SK-N-SH (cell line): ENCODE data around the gene SNX32. TPM values are rescaled to one million over a fixed set of nuclear protein-coding genes. Genes with fewer than 3 reads are reported as not detected.

ENCODE experiments used
- CTCF ChIA-PET: fragments of 300-600, 350-600 bp; formaldehyde crosslinking; extraction: SDS; loops from one replicate; lab custom pipeline; 2021; lab: Yijun Ruan, JAX
- POLR2A ChIA-PET: fragments of 350-600 bp; sonication (Branson Sonifier 250); formaldehyde crosslinking; extraction: SDS; loops from one replicate; lab custom pipeline; 2020; ENCODE audit warnings: antibody characterized with exemption, inconsistent platforms; lab: Yijun Ruan, JAX
- DNase-seq: peaks from one replicate; pipeline ENCODE4 v3.0.0; 2012
- H2AFZ ChIP-seq: fragments of 200-600 bp; sonication (generic); 2 replicates; pipeline ENCODE4 v1.8.1; 2016; ENCODE audit warnings: antibody characterized with exemption, mild to moderate bottlenecking, low read depth
- H3F3A ChIP-seq: fragments of 200-600 bp; sonication (generic); replicated peaks from 2 replicates; pipeline ENCODE3; 2016; ENCODE audit warnings: antibody characterized with exemption, mild to moderate bottlenecking; ENCODE audit not compliant: insufficient read depth
- H3K27ac ChIP-seq, 2 experiments: fragments of 200-500 bp in 1 of 2; fragments of 200-600 bp in 1 of 2; sonication (Bioruptor generic) in 1 of 2; sonication (generic), shearing (Covaris generic) in 1 of 2; 2 replicates each; pipeline versions ENCODE4 v1.5.1 to v1.6.1; 2014 to 2016; ENCODE audit warnings: low read depth in 2 of 2, inconsistent platforms in 1 of 2, low read length in 1 of 2, mild to moderate bottlenecking in 1 of 2, mixed read lengths in 1 of 2
- H3K27me3 ChIP-seq: fragments of 200-600 bp; sonication (generic), shearing (Covaris generic); 2 replicates; pipeline ENCODE4 v1.6.1; 2016; ENCODE audit warnings: mixed run types; ENCODE audit not compliant: insufficient read depth
- H3K36me3 ChIP-seq, 2 experiments: fragments of 200-500 bp in 1 of 2; fragments of 200-600 bp in 1 of 2; sonication (Bioruptor generic) in 1 of 2; sonication (generic) in 1 of 2; replicated peaks in 1 of 2; 2 replicates each; pipeline versions ENCODE3 to v1.5.1; 2014 to 2016; ENCODE audit warnings: low read length in 1 of 2, mild to moderate bottlenecking in 1 of 2; ENCODE audit not compliant: insufficient read depth in 2 of 2, control insufficient read depth in 1 of 2
- H3K4me1 ChIP-seq, 2 experiments: fragments of 200-500 bp in 1 of 2; fragments of 200-600 bp in 1 of 2; sonication (Bioruptor generic) in 1 of 2; sonication (generic), shearing (Covaris generic) in 1 of 2; 2 replicates each; pipeline versions ENCODE4 v1.5.1 to v1.6.1; 2014 to 2016; ENCODE audit warnings: low read depth in 1 of 2, low read length in 1 of 2, mixed run types in 1 of 2; ENCODE audit not compliant: insufficient read depth in 2 of 2, control insufficient read depth in 1 of 2
- H3K4me2 ChIP-seq: fragments of 200-600 bp; sonication (generic), shearing (Covaris generic); 2 replicates; pipeline ENCODE4 v1.6.1; 2017; ENCODE audit warnings: mixed run types
- H3K4me3 ChIP-seq, 2 experiments: fragments of 200-500 bp in 1 of 2; fragments of 200-600 bp in 1 of 2; sonication (Bioruptor generic) in 1 of 2; sonication (generic), shearing (Covaris generic) in 1 of 2; 2 replicates each; pipeline versions ENCODE4 v1.5.1 to v1.8.1; 2014 to 2016; ENCODE audit warnings: low read depth in 2 of 2, inconsistent platforms in 1 of 2, low read length in 1 of 2, mild to moderate bottlenecking in 1 of 2, mixed read lengths in 1 of 2, moderate library complexity in 1 of 2
- H3K79me2 ChIP-seq: fragments of 200-600 bp; sonication (generic); 2 replicates; pipeline ENCODE4 v1.8.1; 2017; ENCODE audit warnings: mild to moderate bottlenecking; ENCODE audit not compliant: insufficient read depth
- H3K9ac ChIP-seq: fragments of 200-600 bp; sonication (generic); 2 replicates; pipeline ENCODE4 v1.6.1; 2017; ENCODE audit warnings: mixed run types
- H3K9me2 ChIP-seq: fragments of 200-600 bp; sonication (generic); 2 replicates; pipeline ENCODE4 v1.6.1; 2017; ENCODE audit warnings: mixed run types
- H3K9me3 ChIP-seq: fragments of 200-600 bp; sonication (generic); 2 replicates; pipeline ENCODE4 v1.6.1; 2017; ENCODE audit warnings: mixed run types, mild to moderate bottlenecking, moderate library complexity
- H4K20me1 ChIP-seq: fragments of 200-600 bp; sonication (generic); 2 replicates; pipeline ENCODE4 v1.6.1; 2017; ENCODE audit warnings: mild to moderate bottlenecking, mixed run types; ENCODE audit not compliant: insufficient read depth
- CHD2 ChIP-seq: fragments of 150-350 bp; IDR thresholded peaks from 2 replicates; pipeline ENCODE4 v1.6.1; 2018; ENCODE audit warnings: low read length; ENCODE audit not compliant: partially characterized antibody
- EP300 ChIP-seq, 2 experiments: IDR thresholded peaks; 2 replicates each; pipeline versions ENCODE4 v1.4.0 to v1.6.1; 2012; ENCODE audit warnings: borderline replicate concordance in 1 of 2, low read depth in 1 of 2, low read length in 1 of 2
- GATA2 ChIP-seq: sonication (generic); formaldehyde crosslinking; IDR thresholded peaks from 2 replicates; pipeline ENCODE4 v1.5.0; 2020; ENCODE audit warnings: mild to moderate bottlenecking, missing genetic modification reagents
- MXI1 ChIP-seq: IDR thresholded peaks from 2 replicates; pipeline ENCODE4 v1.6.1; 2012; ENCODE audit warnings: mild to moderate bottlenecking, low read depth, low read length, improper control_type of control experiment
- POLR2AphosphoS5 ChIP-seq: IDR thresholded peaks from 2 replicates; pipeline ENCODE4 v1.6.1; 2012; ENCODE audit warnings: low read depth, low read length
- RAD21 ChIP-seq: IDR thresholded peaks from 2 replicates; pipeline ENCODE4 v1.6.1; 2012; ENCODE audit warnings: mild to moderate bottlenecking, low read length
- RCOR1 ChIP-seq: fragments of 150-350 bp; IDR thresholded peaks from 2 replicates; pipeline ENCODE4 v1.6.1; 2017; ENCODE audit warnings: antibody characterized with exemption, low read length
- REST ChIP-seq: IDR thresholded peaks from 2 replicates; pipeline ENCODE4 v1.6.1; 2012; ENCODE audit warnings: mild to moderate bottlenecking, low read depth, low read length, moderate library complexity
- RXRA ChIP-seq: IDR thresholded peaks from 2 replicates; pipeline ENCODE4 v1.4.0; 2012; ENCODE audit warnings: low read depth, mild to moderate bottlenecking, borderline replicate concordance
- SIN3A ChIP-seq: IDR thresholded peaks from 2 replicates; pipeline ENCODE4 v1.6.1; 2012; ENCODE audit warnings: low read depth, mild to moderate bottlenecking, low read length, moderate library complexity, borderline replicate concordance
- YY1 ChIP-seq: IDR thresholded peaks from 2 replicates; pipeline ENCODE4 v1.4.0; 2012; ENCODE audit warnings: low read depth, mild to moderate bottlenecking
- ZBTB33 ChIP-seq: IDR thresholded peaks from 2 replicates; pipeline ENCODE4 v1.4.0; 2012; ENCODE audit warnings: low read depth, borderline replicate concordance
- WGBS: methylation state at CpG from one replicate; pipeline ENCODE4 v1.1.6; 2017; ENCODE audit warnings: low lambda C conversion rate; 5-methylcytosine and 5-hydroxymethylcytosine counted together
- polyA plus RNA-seq, 3 experiments: library from polyadenylated mRNA; depleted of rRNA; stranded (reverse); fragments of >200 nt; gene quantifications; 2 replicates each; pipeline ENCODE4 v1.2.3, GENCODE V29; 2012
- TF ChIP-seq, protein P1 (sequence below): IDR thresholded peaks from 2 replicates; pipeline ENCODE4; 2012
- TF ChIP-seq, protein P2 (sequence below): fragments of 150-350 bp; IDR thresholded peaks from 2 replicates; pipeline ENCODE4 v1.6.1; 2017; ENCODE audit warnings: antibody characterized with exemption, low read length, low read depth, borderline replicate concordance

Gene SNX32
- polyA plus RNA-seq, 1 of the 3 experiments (the other 2 are of a cell fraction), result 1.0 TPM

- TF ChIP-seq ZBTB33 (no peak), MXI1 (no peak), REST (no peak)
Observed at GRCh38 chr11:65796726-65797601, 36.8 kb upstream of the SNX32 start (continued).

- Histone ChIP-seq H3K9me2 (no peaks in the 10 kb centered on the region), H3K27ac (no peak overlapping the region), H3K27me3 (peaks cover 9% of the 10 kb centered on the region), H3K4me2 (no peak overlapping the region), H3K9me3 (no peaks in the 10 kb centered on the region), H2AFZ (no peak overlapping the region), H3K4me1 (no peaks in the 10 kb centered on the region), H3K36me3 (no peaks in the 10 kb centered on the region), H3K4me3 (no peak overlapping the region), H3K9ac (no peak overlapping the region), H3K79me2 (no peaks in the 10 kb centered on the region), H3F3A (no peaks in the 10 kb centered on the region), H4K20me1 (no peaks in the 10 kb centered on the region)
- ChIA-PET POLR2A (no interaction called here), CTCF (interaction anchor here (0.8 to 19.1 kb wide), 3 partner anchors 16 to 86 kb away, joined by 3 to 152 read pairs (median 10); partner anchors contain the start of genes AP5B1 and KAT5)
- 44% methylated on average over 4 of the region's 13 CpGs for WGBS
- no peak for DNase-seq
- TF ChIP-seq CHD2, result no peak
- no peak for TF ChIP-seq RXRA
- TF ChIP-seq RAD21, result no peak
- TF ChIP-seq, protein P1, sequence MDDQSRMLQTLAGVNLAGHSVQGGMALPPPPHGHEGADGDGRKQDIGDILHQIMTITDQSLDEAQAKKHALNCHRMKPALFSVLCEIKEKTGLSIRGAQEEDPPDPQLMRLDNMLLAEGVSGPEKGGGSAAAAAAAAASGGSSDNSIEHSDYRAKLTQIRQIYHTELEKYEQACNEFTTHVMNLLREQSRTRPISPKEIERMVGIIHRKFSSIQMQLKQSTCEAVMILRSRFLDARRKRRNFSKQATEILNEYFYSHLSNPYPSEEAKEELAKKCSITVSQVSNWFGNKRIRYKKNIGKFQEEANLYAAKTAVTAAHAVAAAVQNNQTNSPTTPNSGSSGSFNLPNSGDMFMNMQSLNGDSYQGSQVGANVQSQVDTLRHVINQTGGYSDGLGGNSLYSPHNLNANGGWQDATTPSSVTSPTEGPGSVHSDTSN, result no peak
- TF ChIP-seq REST, result no peak
- TF ChIP-seq SIN3A, result no peak
- no peak for TF ChIP-seq POLR2AphosphoS5
- TF ChIP-seq RCOR1, result no peak
- TF ChIP-seq, protein P2, sequence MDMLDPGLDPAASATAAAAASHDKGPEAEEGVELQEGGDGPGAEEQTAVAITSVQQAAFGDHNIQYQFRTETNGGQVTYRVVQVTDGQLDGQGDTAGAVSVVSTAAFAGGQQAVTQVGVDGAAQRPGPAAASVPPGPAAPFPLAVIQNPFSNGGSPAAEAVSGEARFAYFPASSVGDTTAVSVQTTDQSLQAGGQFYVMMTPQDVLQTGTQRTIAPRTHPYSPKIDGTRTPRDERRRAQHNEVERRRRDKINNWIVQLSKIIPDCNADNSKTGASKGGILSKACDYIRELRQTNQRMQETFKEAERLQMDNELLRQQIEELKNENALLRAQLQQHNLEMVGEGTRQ, result no peak
- TF ChIP-seq YY1, result no peak
- TF ChIP-seq ZBTB33, result no peak
- TF ChIP-seq GATA2, result no peak
- no peak for TF ChIP-seq EP300 (IDR thresholded peaks at IDR 0.05; ENCODE audit: borderline replicate concordance in 1 of 2, low read depth in 1 of 2, low read length in 1 of 2)
Observed at GRCh38 chr11:65797711-65798110, 36.1 kb upstream of the SNX32 start.
